ENCODE data around the gene SLC52A3.
"Not testable (repeated sequence)": the region's sequence is repeated elsewhere in the genome, so short reads cannot be mapped to it uniquely, and the experiment has no call there.

SLC52A3 gene

DNA sequence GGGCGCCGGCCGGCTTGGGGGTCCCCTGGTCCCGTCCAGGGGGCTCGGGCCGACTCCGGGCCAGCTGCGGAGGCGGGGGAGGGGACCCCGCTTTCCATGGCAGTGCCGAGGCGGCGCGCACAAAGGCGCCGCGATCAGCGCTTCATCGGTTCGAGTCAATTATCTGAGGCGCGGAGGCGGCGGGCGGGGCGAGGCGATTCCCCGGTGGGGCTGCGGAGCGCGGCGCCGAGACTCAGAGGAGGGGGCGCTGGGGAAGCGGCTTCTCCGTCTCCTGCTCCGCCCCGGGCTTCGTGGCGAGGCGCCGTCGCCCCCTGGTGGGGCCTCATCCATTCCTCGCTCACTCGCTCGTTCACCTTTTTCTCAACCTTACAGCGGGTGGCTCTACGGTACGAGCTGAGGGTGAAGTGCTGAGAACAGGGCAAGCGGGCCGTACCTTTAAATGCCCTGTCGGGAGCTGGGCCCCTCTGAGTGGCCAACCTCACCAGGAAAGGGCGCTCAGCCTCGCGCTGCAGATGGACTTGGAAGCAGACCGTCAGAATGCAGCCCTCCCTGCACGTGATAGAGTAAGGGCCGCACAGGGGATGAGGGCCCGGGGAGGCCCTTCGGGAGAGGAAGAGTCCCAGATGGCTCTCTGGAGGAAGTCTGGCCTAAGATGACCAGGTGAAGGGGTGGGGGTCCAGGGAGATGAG, 39.9 kb downstream of the SLC52A3 start:
- DNase-seq: peak in 33 of 56 donors; percentile 1 to 72 (median 19)

DNA sequence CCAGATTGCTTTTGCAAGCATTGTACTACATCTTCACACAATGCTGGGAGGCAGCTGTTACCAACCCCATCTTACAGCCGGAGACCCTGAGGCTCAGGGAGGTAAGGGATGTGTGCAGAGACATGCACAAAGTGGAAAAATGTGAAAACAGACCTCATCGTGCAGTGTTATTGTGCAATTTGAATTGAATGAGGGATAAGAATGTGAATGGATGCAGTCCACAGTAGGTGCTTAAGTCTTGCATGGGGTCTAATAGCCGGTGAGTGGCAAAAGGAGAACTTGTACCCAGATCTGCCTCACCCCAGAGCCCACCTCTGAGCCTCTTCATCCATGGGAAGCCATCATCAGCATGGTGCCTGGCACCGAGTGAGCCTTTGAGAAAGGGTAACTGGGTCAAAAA, 42.1 kb downstream of the SLC52A3 start:
- no peak for DNase-seq

GRCh38 chr20:725491-725890, 42.8 kb downstream of the SLC52A3 start:
- no peak for DNase-seq

DNA sequence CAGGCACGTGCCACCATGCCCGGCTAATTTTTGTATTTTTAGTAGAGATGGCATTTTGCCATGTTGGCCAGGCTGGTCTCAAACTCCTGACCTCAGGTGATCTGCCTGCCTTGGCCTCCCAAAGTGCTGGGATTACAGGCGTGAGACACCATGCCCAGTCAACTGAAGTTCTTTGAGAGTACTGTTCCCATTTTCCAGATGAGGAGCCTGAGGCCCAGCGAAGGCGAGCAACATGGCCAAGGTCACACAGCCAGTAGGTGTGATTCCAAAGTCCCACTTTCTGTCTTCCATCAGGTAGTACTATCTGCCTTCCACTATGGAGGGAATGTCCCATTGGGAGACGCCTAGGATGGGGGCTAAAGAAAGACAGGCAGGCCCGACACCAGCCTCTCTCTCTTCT, 43.5 kb downstream of the SLC52A3 start:
- DNase-seq: not testable (repeated sequence)

DNA sequence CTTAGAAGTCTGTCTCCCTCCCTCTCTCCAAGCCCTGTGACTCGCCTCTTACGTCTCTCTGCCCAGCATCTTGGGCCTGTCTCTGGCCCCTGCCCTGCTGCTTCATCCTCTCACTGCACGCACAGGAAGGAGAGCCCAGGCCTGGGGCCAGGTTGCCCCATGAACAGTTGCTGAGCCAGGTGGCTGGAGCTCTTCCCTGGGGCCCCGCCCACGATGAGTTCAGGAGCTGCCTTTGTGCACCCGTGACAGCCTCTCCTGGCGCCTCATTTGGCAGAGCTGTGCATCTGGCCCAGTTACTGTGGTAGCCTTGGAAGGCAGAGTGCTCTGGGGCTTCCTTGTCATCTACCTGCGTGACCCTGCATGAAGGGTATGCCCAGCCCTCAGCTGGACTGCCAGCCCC, 44.5 kb downstream of the SLC52A3 start:
- no peak for DNase-seq

DNA sequence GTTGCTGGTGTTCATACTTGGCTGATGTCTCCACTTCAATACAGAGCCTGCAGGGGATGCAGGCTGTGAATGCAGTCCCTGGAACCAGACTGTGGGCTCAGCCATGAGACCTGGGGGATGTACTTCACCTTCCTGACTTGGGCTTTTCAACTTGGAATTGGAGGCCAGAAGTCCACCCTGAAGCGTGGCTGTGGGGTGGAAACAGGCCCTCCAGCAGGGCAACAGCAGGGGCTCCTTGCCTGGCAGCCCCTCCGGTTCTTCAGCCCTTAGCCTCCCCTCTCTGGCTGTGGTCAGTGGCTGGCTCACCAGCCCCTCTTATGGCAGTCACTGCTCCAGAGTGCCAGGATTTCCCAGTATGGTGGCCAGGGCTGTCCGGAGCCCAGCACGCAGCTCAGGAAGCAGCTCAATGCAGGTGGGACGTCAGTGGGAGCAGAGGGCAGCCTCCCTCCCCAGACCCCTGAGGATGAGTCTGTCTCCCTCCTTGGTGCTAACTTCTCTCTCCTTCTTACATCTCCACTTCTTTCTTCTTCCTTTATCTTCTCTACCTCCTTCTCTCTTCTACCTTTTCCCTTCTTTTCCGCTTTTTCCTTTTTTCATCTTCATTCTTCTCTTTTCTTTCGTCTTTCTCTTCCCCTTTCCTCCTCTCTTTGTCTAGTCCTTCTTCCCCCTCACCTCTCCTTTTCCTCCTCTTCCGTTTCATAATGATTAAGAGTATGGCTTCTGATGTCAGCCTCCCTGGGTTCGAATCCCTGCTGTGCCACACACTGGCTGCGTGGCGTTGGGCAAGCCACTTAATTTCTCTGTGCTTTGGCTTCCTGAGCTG, 45.3 kb downstream of the SLC52A3 start:
- no peak for DNase-seq

GRCh38 chr20:721876-722275, 46.4 kb downstream of the SLC52A3 start:
- no peak for DNase-seq

- DNase-seq: no peak
Observed at GRCh38 chr20:719816-720215, 48.5 kb downstream of the SLC52A3 start.

DNA sequence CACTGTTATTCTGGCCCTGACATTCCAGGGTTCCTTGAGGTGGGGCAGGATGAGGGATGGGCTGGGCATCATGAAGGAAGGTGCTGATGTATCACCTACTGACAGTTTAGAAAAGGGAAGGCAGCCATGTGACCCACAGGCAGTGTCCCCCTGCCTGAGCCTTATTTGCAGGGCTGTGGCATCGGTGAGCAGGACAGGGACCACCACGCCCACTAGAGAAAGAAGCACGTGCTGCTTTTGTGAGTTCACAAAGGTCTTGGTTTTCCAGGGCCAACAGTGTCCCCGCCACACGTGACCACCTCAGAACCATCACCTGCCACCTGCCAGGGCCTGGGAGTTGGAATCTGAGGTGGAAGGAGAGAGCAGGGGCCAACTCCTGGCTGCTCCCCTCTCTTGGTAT, 49.2 kb downstream of the SLC52A3 start:
- no peak for DNase-seq

DNA sequence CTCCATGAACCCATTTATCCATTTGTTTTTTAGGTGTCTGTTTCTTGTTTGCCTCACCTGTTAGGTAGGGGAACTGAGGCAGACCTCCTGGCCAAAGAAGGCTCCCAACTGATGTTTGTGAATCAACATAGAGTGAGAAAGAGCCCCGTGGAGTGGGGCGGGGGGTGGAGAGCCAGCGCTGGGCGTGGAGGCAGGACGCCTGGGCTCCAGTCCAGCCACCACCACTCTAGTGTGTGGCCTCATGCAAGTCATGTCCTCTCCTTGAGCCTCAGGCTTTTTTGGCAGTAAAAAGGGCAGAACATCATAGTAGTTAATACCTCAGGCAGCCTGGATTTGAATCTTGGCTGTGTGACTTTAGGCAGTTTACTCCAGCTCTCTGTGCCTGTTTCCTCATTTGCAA, 50.5 kb downstream of the SLC52A3 start:
- no peak for DNase-seq

DNA sequence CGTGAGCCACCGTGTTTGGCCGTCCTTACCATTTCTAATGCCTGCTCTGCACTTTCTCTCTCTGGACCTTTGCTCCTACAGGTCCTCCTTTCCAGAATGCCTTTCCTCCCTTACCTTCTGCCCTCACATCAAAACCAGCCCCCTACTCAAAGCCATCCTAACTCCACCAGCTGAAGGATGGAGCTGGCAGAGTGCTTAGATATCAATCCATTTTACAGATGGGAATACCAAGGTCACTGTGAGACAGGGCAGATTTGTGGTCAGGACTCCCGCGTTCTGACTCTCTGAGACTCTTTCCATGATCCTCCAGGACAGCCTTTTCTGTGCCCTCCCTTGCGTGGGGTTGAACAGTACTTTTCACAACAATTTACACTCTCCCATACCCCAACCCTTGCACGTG, 51.0 kb downstream of the SLC52A3 start:
- no peak for DNase-seq

DNA sequence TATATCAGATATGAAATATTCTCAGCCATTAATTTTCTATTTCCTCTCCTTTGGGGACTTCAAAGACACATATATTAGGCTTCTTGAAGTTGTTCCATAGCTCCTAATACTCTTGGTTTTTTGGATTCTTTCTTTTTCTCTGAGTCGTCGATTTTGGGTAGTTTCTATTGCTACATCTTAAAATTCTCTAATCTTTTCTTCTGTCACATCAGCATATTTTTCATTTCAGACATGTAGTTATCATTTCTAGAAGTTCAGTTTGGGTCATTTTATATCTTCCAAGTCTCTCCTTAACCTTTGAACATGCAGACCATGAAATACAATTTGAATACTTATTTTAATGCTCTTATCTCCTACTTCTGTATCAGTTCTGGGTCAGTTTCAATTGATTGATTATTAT, 53.8 kb downstream of the SLC52A3 start:
- DNase-seq: no peak

- DNase-seq: no peak
Observed at GRCh38 chr20:711576-711975, 56.7 kb downstream of the SLC52A3 start.

DNA sequence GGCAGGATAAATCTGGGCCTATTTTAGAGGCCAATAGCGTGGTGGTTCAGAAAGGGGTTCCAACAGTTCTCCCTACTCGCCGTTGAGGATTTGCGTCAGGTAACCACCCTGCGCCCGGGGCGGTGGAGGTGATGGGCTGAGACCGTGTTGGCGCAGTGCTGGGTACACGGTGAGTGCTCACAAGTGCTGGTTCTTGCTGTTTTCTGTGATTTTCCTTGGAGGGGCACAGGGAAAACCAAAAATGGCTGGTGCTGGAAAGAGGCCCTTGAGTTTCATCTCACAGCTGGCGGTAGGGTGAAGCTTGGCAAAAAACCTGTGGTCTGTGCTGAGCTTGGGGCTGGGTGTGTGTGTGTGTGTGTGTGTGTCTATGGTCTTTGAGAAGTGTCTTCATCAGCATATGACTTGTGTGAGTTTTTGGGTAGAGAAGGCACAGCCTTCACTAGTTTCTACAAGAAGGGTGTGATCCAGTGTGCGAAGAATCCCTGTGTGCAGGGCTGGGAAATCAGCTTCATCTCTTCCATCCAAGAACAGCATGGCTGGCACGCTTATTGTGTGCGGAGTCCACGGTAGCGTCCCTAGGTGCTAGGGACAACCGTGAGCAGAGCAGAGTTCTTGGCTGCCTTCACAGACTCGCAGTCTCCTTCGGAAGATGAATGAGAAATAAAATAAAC, 57.4 kb downstream of the SLC52A3 start:
- DNase-seq: no peak
